DND-41 (cell line): ENCODE data around the gene CFAP77.

Experiments
- CTCF ChIP-seq: IDR thresholded peaks from 2 replicates; pipeline ENCODE4 v1.5.1; 2012; ENCODE audit warnings: borderline replicate concordance, low read length, moderate library complexity, mild to moderate bottlenecking; ENCODE audit not compliant: poor library complexity, severe bottlenecking; ENCODE audit errors: extremely low read depth
- EZH2 ChIP-seq: IDR thresholded peaks from 3 replicates; pipeline ENCODE4 v1.6.1; 2012; ENCODE audit warnings: borderline replicate concordance, low read depth, mild to moderate bottlenecking, moderate library complexity, low read length, inconsistent platforms; ENCODE audit not compliant: severe bottlenecking

DNA sequence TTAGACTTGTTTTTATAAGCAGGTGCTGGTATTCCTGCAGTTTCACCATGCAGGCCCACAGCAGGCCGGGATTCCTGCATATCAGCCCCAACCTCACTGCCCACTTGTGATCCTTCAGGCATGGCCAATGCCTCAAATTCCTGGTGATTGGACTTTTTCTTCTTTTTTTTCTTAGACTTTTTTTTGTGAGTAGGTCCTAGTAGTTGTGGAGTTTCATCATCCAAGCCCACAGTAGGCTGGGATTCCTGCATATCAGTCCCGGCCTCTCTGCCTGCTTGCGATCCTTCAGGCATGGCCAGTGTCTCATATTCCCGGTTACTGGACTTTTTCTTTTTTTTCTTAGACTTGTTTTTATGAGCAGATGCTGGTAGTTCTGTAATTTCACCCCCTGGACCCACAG is 8.2 kb upstream of the CFAP77 start:
- TF ChIP-seq CTCF (no peak), EZH2 (no peak)
